ENCODE results near the gene PRTFDC1. TPM values are rescaled to one million over a fixed set of nuclear protein-coding genes. Genes with fewer than 3 reads are reported as not detected.

PRTFDC1 gene
- total RNA-seq, 2 donors from 2014 or later = 0.80 to 2.0 TPM

DNA sequence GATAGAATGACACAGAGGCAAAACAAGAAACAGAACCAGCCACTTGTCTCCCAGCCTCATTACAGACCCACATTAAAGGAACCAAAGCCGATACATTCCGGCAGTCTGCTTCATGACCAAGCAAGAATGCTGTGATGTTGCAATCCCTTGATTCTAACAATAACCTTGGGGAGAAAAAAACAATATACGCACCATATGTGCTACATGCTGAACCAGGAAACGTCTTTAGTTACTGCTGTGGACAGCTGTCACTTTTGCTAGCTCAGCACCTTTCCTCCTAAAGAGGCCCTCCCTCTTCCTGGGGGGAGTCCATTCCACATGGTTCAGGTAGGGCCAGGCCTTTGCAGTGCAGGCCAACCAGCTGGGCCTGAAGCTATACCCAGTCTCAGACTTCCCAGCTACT is 79.1 kb downstream of the PRTFDC1 start:
- intact Hi-C loops (cut with DNase I) = no loop called here
- H3K27ac ChIP-seq = no peak overlapping the region
- no peaks in the 10 kb centered on the region for H3K4me1 ChIP-seq (replicated peaks)
- no peaks in the 10 kb centered on the region for H3K27me3 ChIP-seq (replicated peaks; ENCODE audit: insufficient read depth)
- no peaks in the 10 kb centered on the region for H3K36me3 ChIP-seq
- no peak overlapping the region for H3K4me3 ChIP-seq
- H3K9me3 ChIP-seq = no peaks in the 10 kb centered on the region
- no peak for DNase-seq (ENCODE audit: low spot score)
- TF ChIP-seq POLR2AphosphoS5 (IDR thresholded peaks at IDR 0.05) (no peak), POLR2A (IDR thresholded peaks at IDR 0.05) (no peak)
- TF ChIP-seq, protein P1, sequence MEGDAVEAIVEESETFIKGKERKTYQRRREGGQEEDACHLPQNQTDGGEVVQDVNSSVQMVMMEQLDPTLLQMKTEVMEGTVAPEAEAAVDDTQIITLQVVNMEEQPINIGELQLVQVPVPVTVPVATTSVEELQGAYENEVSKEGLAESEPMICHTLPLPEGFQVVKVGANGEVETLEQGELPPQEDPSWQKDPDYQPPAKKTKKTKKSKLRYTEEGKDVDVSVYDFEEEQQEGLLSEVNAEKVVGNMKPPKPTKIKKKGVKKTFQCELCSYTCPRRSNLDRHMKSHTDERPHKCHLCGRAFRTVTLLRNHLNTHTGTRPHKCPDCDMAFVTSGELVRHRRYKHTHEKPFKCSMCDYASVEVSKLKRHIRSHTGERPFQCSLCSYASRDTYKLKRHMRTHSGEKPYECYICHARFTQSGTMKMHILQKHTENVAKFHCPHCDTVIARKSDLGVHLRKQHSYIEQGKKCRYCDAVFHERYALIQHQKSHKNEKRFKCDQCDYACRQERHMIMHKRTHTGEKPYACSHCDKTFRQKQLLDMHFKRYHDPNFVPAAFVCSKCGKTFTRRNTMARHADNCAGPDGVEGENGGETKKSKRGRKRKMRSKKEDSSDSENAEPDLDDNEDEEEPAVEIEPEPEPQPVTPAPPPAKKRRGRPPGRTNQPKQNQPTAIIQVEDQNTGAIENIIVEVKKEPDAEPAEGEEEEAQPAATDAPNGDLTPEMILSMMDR (IDR thresholded peaks at IDR 0.05) = no peak
- WGBS = 53% methylated on average over 4 of the region's 4 CpGs

DNA sequence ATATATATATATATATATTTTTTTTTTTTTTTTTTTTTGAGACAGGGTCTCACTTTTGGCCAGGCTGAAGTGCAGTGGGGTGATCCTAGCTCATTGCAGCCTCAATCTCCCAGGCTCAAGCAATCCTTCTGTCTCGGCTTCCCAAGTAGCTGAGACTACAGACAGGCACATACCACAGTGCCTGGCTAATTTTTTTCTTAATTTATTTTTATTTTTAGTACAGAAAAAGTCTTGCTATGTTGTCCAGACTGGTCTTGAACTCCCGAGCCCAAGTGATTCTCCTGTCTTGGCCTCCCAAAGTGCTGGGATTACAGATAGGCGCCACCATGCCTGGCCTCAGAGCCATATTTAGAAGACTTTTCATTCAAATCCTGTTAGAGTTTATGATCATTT is 79.6 kb downstream of the PRTFDC1 start:
- Histone ChIP-seq H3K4me1 (replicated peaks) (no peaks in the 10 kb centered on the region), H3K9me3 (no peaks in the 10 kb centered on the region), H3K27me3 (replicated peaks; ENCODE audit: insufficient read depth) (no peaks in the 10 kb centered on the region), H3K36me3 (no peaks in the 10 kb centered on the region), H3K27ac (no peak overlapping the region), H3K4me3 (no peak overlapping the region)
- DNase-seq (ENCODE audit: low spot score) = no peak
- intact Hi-C loops (cut with DNase I) = no loop called here
- TF ChIP-seq POLR2A (IDR thresholded peaks at IDR 0.05) (no peak), POLR2AphosphoS5 (IDR thresholded peaks at IDR 0.05) (no peak)
- TF ChIP-seq, protein P1 (IDR thresholded peaks at IDR 0.05) = no peak
- 87% methylated on average over 3 of the region's 3 CpGs for WGBS

DNA sequence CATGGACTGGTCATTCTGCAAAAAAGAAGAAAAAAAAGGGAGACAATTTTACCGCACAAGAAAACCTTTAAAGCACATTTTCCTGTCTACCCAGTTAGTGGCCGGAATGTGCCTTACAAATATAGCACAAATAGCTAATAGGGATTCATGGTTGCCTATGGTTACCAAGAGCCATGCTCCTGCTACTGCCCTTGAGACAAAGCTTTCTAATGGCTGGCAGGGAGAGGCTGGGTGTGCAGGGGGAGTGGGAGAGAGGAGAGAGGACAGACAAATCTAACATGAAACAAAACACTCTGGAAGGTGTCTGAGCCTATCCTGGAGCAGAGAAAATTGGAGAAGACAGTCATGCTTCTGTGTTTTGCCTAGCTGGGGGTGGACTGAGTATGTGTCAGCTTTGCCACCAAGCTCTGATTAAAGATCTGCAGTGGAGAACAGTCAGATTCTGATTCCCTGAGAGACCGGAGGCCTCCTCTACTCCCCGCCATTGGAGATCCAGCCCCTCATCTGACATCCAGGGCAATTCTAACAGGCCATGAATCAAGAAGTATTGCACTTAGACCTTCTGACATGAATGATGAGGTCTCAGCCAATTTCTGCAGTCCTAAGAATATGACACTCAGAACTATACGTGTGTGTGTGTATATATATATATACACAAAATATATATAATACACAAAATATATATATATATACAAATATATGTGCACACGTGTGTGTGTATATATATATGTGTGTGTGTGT is 80.2 kb downstream of the PRTFDC1 start:
- intact Hi-C loops (cut with DNase I) = no loop called here
- WGBS = 79% methylated on average over 6 of the region's 6 CpGs
- DNase-seq (ENCODE audit: low spot score) = no peak
- no peaks in the 10 kb centered on the region for H3K36me3 ChIP-seq
- H3K27me3 ChIP-seq (replicated peaks; ENCODE audit: insufficient read depth) = no peaks in the 10 kb centered on the region
- no peaks in the 10 kb centered on the region for H3K4me1 ChIP-seq (replicated peaks)
- no peak overlapping the region for H3K4me3 ChIP-seq
- H3K9me3 ChIP-seq = no peaks in the 10 kb centered on the region
- TF ChIP-seq POLR2AphosphoS5 (IDR thresholded peaks at IDR 0.05) (no peak), POLR2A (IDR thresholded peaks at IDR 0.05) (no peak)
- TF ChIP-seq, protein P1 (IDR thresholded peaks at IDR 0.05) = no peak
- no peak overlapping the region for H3K27ac ChIP-seq

DNA sequence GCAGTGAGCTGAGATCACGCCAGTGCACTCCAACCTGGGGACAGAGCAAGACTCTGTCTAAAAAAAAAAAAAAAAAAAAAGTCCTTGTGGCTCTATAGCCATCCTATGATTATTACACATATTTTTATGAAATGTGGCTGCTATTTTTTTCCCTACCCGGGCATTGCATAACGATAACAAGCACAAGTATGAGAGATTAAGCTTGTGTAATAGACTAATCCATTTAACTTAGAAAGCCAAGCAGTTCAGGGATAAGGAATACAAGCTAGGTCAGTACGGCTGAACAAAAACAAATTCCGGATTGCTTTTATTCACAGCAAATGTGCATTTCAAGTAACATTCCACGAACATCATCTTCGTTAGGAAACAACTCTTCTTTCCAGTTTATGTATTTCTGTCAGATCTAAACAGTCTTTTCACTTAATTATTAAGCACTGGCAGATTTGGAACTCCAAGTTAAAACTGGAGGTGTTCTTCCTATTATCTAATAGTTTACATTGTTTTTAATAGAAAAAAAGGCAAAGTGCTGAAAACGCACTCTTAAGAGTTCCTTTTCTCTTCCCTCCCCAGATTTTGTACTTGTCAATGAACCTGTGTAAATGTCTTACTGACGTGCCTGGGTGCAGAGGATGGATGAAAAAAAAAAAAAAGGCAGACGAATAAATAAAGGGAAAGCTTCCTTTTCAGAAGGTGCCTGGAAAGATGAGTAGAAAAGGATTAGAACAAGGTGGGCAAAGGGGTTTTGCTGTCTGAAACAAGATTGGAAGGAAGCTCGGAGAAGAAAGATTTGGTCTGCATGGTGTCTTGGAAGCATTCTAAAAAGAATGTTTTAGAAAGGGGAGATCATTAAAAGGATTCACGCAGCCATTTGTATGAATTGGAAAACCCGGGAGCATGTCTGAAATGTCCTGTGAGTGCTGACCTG is 81.1 kb downstream of the PRTFDC1 start:
- no peak for DNase-seq (ENCODE audit: low spot score)
- Histone ChIP-seq H3K4me1 (replicated peaks) (no peaks in the 10 kb centered on the region), H3K27ac (no peak overlapping the region), H3K4me3 (no peak overlapping the region), H3K27me3 (replicated peaks; ENCODE audit: insufficient read depth) (no peaks in the 10 kb centered on the region), H3K9me3 (no peaks in the 10 kb centered on the region), H3K36me3 (no peaks in the 10 kb centered on the region)
- 64% methylated on average over 13 of the region's 13 CpGs for WGBS
- no peak for TF ChIP-seq POLR2A (IDR thresholded peaks at IDR 0.05)
- TF ChIP-seq, protein P1 (IDR thresholded peaks at IDR 0.05) = no peak
- no peak for TF ChIP-seq POLR2AphosphoS5 (IDR thresholded peaks at IDR 0.05)
- intact Hi-C loops (cut with DNase I) = no loop called here
